H4 (cell line): Measurements from ENCODE around the gene TSKU. TPM values are rescaled to one million over a fixed set of nuclear protein-coding genes. Genes with fewer than 3 reads are reported as not detected.

Source experiments
- DNase-seq: peaks from one replicate; pipeline ENCODE4 v3.0.0-alpha.2; 2015; ENCODE audit warnings: low spot score
- total RNA-seq: library from RNA; depleted of rRNA; stranded (reverse); fragments of >200 nt; shearing (Covaris generic); gene quantifications from 2 replicates; pipeline ENCODE4 v1.2.3, GENCODE V29; 2014; rRNA removed

TSKU gene
- 64.5 and 67.1 TPM in 2 replicates for total RNA-seq

GRCh38 chr11:76783294-76783895 lies at the start of gene TSKU:
TSS of gene TSKU (plus strand) at chr11:76783356. CDS start at chr11:76795617, 12,261 bp downstream.
- no peak for DNase-seq

GRCh38 chr11:76733906-76734305 lies 49.2 kb upstream of the TSKU start:
- DNase-seq: peak; percentile 68

GRCh38 chr11:76734456-76735420 lies 48.4 kb upstream of the TSKU start:
- DNase-seq: no peak

- no peak for DNase-seq
Observed at GRCh38 chr11:76735841-76736240, 47.3 kb upstream of the TSKU start.

GRCh38 chr11:76736266-76736665 lies 46.9 kb upstream of the TSKU start:
- DNase-seq: no peak

- no peak for DNase-seq
Observed at GRCh38 chr11:76736773-76737495, 46.2 kb upstream of the TSKU start.

GRCh38 chr11:76738618-76739240 lies 44.4 kb upstream of the TSKU start:
- DNase-seq: no peak

GRCh38 chr11:76739798-76740197 lies 43.4 kb upstream of the TSKU start:
- DNase-seq: no peak

- no peak for DNase-seq
Observed at GRCh38 chr11:76740772-76741171, 42.4 kb upstream of the TSKU start.

GRCh38 chr11:76742902-76743301 lies 40.3 kb upstream of the TSKU start:
- DNase-seq: no peak

- DNase-seq: no peak
Observed at GRCh38 chr11:76744186-76745043, 38.7 kb upstream of the TSKU start.

GRCh38 chr11:76745044-76745376 lies 38.1 kb upstream of the TSKU start:
- no peak for DNase-seq

- DNase-seq: no peak
Observed at GRCh38 chr11:76745561-76746207, 37.5 kb upstream of the TSKU start.

- DNase-seq: no peak
Observed at GRCh38 chr11:76747153-76747914, 35.8 kb upstream of the TSKU start.

- DNase-seq: no peak
Observed at GRCh38 chr11:76747915-76748860, 35.0 kb upstream of the TSKU start.

GRCh38 chr11:76748948-76749347 lies 34.2 kb upstream of the TSKU start:
- DNase-seq: no peak

- DNase-seq: no peak
Observed at GRCh38 chr11:76750067-76750466, 33.1 kb upstream of the TSKU start.

GRCh38 chr11:76750746-76751145 lies 32.4 kb upstream of the TSKU start:
- no peak for DNase-seq
